PC-9 (cell line): Measurements from ENCODE around the gene ACBD6.

ENCODE experiments used
- CTCF ChIP-seq: fragments of 200-600 bp; sonication (generic); conservative IDR thresholded peaks from 2 replicates; pipeline ENCODE4 v1.6.1; 2017; ENCODE audit warnings: mixed run types, antibody characterized with exemption, mild to moderate bottlenecking, moderate library complexity
- EZH2 ChIP-seq: fragments of 200-600 bp; sonication (generic); IDR thresholded peaks from 2 replicates; pipeline ENCODE4 v1.8.0; 2017; ENCODE audit warnings: antibody characterized with exemption, low read depth

- TF ChIP-seq CTCF (no peak), EZH2 (no peak)
Observed at GRCh38 chr1:180352588-180352987, 149.8 kb downstream of the ACBD6 start.
